Limb (tissue), 2 donors: ENCODE results near the gene E4F1.

Experiments used
- DNase-seq, 2 donors: peaks; one replicate each; pipeline ENCODE4 v3.0.0-alpha.2; 2016; ENCODE audit errors: extremely low spot score in 2 of 2

The E4F1 gene

DNA sequence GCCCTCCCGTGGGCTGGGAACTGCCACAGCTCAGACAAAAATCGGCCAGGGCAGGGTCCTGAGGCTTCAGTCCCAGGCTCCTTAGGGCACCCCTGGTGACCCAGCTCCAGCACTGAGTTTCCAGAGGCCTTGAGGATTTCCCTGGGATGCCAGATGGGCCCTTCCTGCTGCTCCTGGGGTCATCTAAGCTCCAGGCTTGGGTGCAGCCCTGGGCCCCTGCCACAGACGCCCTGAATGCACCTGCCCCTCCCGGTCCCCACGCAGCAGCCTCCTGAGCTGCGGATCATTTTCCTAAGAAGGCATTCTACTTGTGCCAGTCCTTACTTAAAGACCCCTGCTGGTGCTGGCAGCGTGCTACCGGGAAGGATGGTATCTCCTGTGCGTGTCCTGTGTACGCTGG, 50.5 kb downstream of the E4F1 start:
- DNase-seq: no peak

- no peak for DNase-seq
Observed at GRCh38 chr16:2275476-2276367, 52.3 kb downstream of the E4F1 start.

GRCh38 chr16:2276368-2277195, 53.2 kb downstream of the E4F1 start:
- DNase-seq: no peak

GRCh38 chr16:2277466-2278271, 54.3 kb downstream of the E4F1 start:
- DNase-seq: no peak

DNA sequence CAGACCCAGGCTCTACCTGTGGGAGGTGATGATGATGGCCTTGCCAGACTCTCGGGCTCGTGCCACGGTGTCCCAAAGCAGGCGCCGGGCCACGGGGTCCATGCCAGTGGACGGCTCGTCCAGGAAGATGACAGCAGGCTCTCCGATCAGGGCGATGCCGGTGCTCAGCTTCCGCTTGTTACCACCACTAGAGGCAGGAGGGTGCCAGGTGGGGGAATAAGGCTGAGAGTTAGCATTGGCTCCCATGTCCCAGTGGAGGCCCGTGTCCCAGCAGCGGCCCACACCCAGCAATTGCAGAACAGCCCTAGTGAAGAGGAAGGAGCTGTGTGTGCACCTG, 54.8 kb downstream of the E4F1 start:
- DNase-seq: no peak

GRCh38 chr16:2278956-2279800, 55.8 kb downstream of the E4F1 start:
- DNase-seq: no peak

GRCh38 chr16:2280461-2280860, 57.1 kb downstream of the E4F1 start:
- DNase-seq: no peak

DNA sequence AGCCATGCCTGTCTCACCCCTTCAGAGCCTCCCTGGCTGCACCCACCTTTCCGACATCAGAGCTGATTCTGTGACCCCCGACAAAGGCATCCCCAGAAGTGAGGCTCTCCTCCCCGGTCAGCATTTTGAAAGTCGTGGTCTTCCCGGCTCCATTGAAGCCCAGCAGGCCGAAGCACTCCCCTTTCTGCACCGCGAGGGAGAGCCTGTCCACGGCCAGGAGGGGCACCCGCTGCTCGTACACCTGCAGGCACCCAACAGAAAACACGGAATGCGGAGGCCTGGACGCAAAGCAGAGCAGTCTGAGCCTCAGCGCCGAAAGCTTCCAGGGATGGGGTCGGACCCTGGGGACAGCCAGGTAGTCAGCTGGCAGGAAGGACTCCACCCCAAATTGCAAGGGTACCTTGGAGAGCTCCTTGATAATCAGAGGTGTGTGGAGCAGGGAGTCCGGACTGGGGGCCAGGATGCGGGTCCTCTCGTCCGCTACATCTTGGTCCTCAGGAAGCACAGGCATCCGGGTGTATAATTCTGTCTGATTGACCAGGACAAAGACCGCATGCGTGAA, 57.7 kb downstream of the E4F1 start:
- no peak for DNase-seq

DNA sequence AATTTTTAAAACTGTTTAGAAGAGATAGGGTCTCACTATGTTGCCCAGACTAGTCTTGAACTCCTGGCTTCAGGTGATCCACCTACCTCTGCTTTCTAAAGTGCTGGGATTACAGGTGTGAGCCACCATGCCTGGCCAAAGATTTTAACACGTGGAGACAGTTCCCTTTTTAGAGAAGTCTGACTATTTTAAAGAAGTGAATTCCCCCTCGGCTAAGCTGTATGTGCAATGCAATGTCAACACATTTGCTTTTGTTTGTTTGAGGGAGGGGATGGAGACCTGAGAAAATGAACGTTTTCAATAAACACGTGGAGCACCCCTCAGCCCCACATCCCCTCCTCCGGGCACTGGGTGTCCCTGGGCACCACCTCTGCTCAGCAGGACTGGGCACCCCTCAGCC, 58.9 kb downstream of the E4F1 start:
- DNase-seq: no peak

GRCh38 chr16:2282866-2283555, 59.6 kb downstream of the E4F1 start:
- no peak for DNase-seq

DNA sequence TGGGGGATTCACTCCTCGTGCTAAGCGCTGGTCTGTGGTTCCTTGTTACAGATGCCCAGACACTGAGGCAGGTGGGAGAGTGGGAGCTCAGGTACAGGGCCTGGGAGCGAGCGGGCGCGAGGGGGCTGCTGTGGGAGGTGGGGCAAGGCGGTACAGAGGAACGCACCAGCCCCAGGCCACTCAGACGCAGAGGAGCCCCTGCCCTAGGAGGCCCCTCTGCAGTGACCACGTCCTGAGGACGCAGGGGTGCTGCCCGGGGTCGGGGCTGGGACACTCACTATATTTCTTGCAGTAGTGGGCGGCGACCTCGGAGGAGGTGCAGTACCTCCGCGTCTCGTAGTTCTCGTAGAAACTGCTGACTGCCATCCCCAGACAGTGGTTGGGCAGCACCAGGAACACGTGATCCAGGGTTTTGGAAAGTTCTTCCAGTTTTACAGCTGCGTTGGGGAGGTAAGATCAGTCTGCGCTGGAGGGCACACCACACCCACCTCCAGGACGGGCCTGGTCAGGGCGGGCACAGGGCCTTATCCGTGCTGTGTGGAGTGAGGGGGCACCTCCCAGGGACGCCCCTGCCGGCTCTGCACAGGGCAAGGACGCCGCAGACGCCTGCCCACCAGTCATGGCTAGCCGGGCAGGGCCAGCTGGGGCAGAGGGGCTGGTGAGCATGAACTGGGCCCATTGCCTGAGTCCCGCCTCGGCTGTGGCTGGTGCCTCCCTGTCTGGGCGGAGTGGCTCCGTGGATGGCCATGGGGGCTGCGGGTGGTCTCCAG, 60.8 kb downstream of the E4F1 start:
- DNase-seq: no peak

- DNase-seq: no peak
Observed at GRCh38 chr16:2284797-2285576, 61.6 kb downstream of the E4F1 start.
